Daoy (cell line): ENCODE data around the gene SLC9A1. TPM values are rescaled to one million over a fixed set of nuclear protein-coding genes. Genes with fewer than 3 reads are reported as not detected.

ENCODE experiments used
- DNase-seq: peaks from one replicate; pipeline ENCODE4 v3.0.0-alpha.2; 2015; ENCODE audit warnings: low read depth
- total RNA-seq: library from RNA; depleted of rRNA; stranded (reverse); fragments of >200 nt; shearing (Covaris generic); gene quantifications from 2 replicates; pipeline ENCODE4 v1.2.3, GENCODE V29; 2014; rRNA removed

The SLC9A1 gene
- total RNA-seq, 1 experiment from 2014 or later, result 6.1 TPM

GRCh38 chr1:27070390-27071048, 84.4 kb downstream of the SLC9A1 start:
- DNase-seq, result no peak

- DNase-seq, result no peak
These were observed 86.0 kb downstream of the SLC9A1 start for GRCh38 chr1:27068922-27069321.

- DNase-seq, result no peak
These were observed 88.8 kb downstream of the SLC9A1 start for GRCh38 chr1:27065999-27066630.

GRCh38 chr1:27060891-27061290, 94.0 kb downstream of the SLC9A1 start:
- no peak for DNase-seq

- DNase-seq, result no peak
These were observed 95.8 kb downstream of the SLC9A1 start for GRCh38 chr1:27058966-27059669.

GRCh38 chr1:27057801-27058625, 96.9 kb downstream of the SLC9A1 start:
- DNase-seq, result no peak

GRCh38 chr1:27057389-27057788, 97.5 kb downstream of the SLC9A1 start:
- DNase-seq, result no peak

- DNase-seq, result no peak
These were observed 100.8 kb downstream of the SLC9A1 start for GRCh38 chr1:27053977-27054753.

GRCh38 chr1:27052527-27052926, 102.4 kb downstream of the SLC9A1 start:
- DNase-seq, result no peak

GRCh38 chr1:27049607-27050006, 105.3 kb downstream of the SLC9A1 start:
- DNase-seq, result no peak

GRCh38 chr1:27049100-27049499, 105.8 kb downstream of the SLC9A1 start:
- no peak for DNase-seq

Other genes starting within 250 kb of the SLC9A1 start
- not detected in 2 replicates for gene NR0B2, start 241.2 kb downstream of the SLC9A1 start, total RNA-seq
- gene NUDC, start 233.4 kb downstream of the SLC9A1 start, total RNA-seq, result 121 and 134 TPM in 2 replicates
- 0.11 TPM in 1 of 2 replicates, not detected in the other for gene KDF1, start 194.7 kb downstream of the SLC9A1 start, total RNA-seq
- 3.3 and 4.4 TPM in 2 replicates for gene TRNP1, start 161.4 kb downstream of the SLC9A1 start, total RNA-seq
- 2.0 and 3.2 TPM in 2 replicates for gene TENT5B, start 142.3 kb downstream of the SLC9A1 start, total RNA-seq
- 10.3 and 14.1 TPM in 2 replicates for gene WDTC1, start 79.5 kb upstream of the SLC9A1 start, total RNA-seq
- 54.9 and 65.0 TPM in 2 replicates for gene TMEM222, start 167.0 kb upstream of the SLC9A1 start, total RNA-seq
- gene SYTL1, start 186.9 kb upstream of the SLC9A1 start, total RNA-seq, result 1.2 and 2.1 TPM in 2 replicates
- 8.2 and 12.1 TPM in 2 replicates for gene MAP3K6, start 211.8 kb upstream of the SLC9A1 start, total RNA-seq
- not detected in 2 replicates for gene FCN3, start 219.7 kb upstream of the SLC9A1 start, total RNA-seq
- not detected in 2 replicates for gene CD164L2, start 228.2 kb upstream of the SLC9A1 start, total RNA-seq
- 0.80 and 2.0 TPM in 2 replicates for gene GPR3, start 237.5 kb upstream of the SLC9A1 start, total RNA-seq